SK-N-MC (cell line): ENCODE measurements around the gene TMUB1.
A peak's percentile ranks its signal among the peaks of the same experiment; 100 is the strongest.

Source experiments
- DNase-seq: peaks from one replicate; pipeline ENCODE4 v3.0.0-alpha.2; 2011; ENCODE audit warnings: low read depth, low spot score
- H3K27ac ChIP-seq: fragments of 200-600 bp; sonication (generic); 2 replicates; pipeline ENCODE4 v1.5.1; 2016; ENCODE audit warnings: mixed run types
- H3K36me3 ChIP-seq: fragments of 200-600 bp; sonication (generic); 2 replicates; pipeline ENCODE4 v1.6.1; 2017; ENCODE audit warnings: antibody characterized with exemption, low read length, mixed read lengths; ENCODE audit not compliant: insufficient read depth
- H3K4me3 ChIP-seq: fragments of 200-600 bp; sonication (generic); 2 replicates; pipeline ENCODE4 v1.5.1; 2016
- H3K9ac ChIP-seq: fragments of 200-600 bp; sonication (generic); 2 replicates; pipeline ENCODE4 v1.8.0; 2017; ENCODE audit warnings: mixed run types, mixed read lengths; ENCODE audit not compliant: insufficient read length
- H3K9me3 ChIP-seq: fragments of 200-600 bp; sonication (generic); 2 replicates; pipeline ENCODE4 v1.6.1; 2017; ENCODE audit warnings: low read depth, mild to moderate bottlenecking, antibody characterized with exemption, low read length, moderate library complexity, mixed read lengths
- EZH2 ChIP-seq: fragments of 200-600 bp; sonication (generic); IDR thresholded peaks from one replicate; pipeline ENCODE4 v1.6.1; 2017; ENCODE audit warnings: antibody characterized with exemption
- FOXP2 ChIP-seq: optimal IDR thresholded peaks from 2 replicates; pipeline ENCODE3; 2011; ENCODE audit warnings: mild to moderate bottlenecking, moderate library complexity; ENCODE audit not compliant: insufficient read depth; ENCODE audit errors: extremely low read length, control extremely low read depth
- POLR2AphosphoS5 ChIP-seq: IDR thresholded peaks from 2 replicates; pipeline ENCODE4 v1.6.1; 2012; ENCODE audit warnings: mild to moderate bottlenecking, low read depth, low read length, borderline replicate concordance

The TMUB1 gene

DNA sequence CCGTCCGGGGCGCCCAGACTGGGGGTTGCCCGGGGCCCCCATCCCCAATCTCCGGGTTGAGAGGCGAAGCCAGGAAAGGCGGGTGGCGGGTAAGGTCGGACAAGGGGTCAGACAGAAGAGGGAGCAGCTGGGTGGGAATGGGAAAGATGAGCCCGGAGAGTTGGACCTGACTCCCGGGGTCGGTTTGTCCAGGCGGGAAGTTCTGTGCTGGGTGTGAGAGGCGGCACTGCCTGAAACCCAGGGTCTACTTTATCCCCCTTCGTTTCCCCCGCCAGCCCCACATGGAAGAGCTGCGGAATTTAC, 23.2 kb downstream of the TMUB1 start:
- peaks cover 13% of the 10 kb centered on the region; the same call in 1 of the 2 replicates for H3K36me3 ChIP-seq
- H3K9ac ChIP-seq: peak overlapping the region; percentile 73
- H3K4me3 ChIP-seq: peak overlapping the region; percentile 94
- no peak for DNase-seq
- no peaks in the 10 kb centered on the region for H3K9me3 ChIP-seq
- TF ChIP-seq EZH2 (no peak), FOXP2 (no peak), POLR2AphosphoS5 (no peak)
- no peak overlapping the region for H3K27ac ChIP-seq

DNA sequence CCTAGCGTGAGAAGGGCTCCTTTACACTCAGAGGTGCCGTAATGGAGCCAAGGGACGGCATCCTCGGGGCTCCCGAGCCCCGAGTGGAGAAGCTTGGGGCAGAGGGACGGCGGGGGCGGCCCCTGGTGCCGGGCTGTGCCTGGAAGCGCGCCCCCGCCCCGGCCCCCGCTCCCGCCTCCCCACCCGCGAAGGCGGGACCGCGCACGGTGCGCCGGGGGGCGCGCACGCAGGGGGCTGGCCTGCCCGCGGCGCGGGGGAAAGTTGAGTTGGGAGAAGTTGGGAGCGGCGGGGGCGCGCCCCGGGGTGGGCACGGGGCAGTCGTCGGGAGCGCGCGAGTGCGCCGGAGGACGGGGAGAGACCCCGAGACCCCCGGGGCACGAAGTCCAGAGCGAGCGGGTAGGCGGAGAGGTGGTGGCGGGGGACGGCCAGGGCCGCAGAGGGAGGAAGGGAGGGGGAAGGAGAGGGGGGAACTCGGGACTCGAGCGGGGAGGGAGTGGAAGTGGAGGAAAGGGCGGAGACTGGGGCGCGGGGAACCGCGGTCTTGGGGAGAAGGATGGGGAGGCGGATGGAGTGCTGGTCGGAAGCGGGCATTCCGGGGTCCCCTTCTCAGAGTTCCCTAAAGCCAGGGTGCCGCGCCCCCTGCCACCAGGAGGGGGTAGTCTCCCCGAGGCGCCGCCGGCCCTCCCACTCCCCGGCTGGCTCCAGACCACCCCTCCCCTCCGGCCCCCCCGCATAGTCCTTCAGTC, 23.8 kb downstream of the TMUB1 start, which contains the start of gene SLC4A2:
SLC4A2 (plus strand) TSS at position 223 of the 746 bp plus-strand sequence. CDS start 2,399 bp downstream, outside the sequence.
- peak within 1 kb of the TSS; percentile 73 for H3K9ac ChIP-seq
- H3K4me3 ChIP-seq: peak within 1 kb of the TSS; percentile 94
- H3K9me3 ChIP-seq: no peaks in the 10 kb centered on the region
- DNase-seq: no peak
- peaks cover 8% of the 10 kb centered on the region; the same call in 1 of the 2 replicates for H3K36me3 ChIP-seq
- H3K27ac ChIP-seq: peak within 1 kb of the TSS; percentile 89
- TF ChIP-seq FOXP2 (no peak), POLR2AphosphoS5 (peak; percentile 29; the same call in 1 of the 2 replicates)

DNA sequence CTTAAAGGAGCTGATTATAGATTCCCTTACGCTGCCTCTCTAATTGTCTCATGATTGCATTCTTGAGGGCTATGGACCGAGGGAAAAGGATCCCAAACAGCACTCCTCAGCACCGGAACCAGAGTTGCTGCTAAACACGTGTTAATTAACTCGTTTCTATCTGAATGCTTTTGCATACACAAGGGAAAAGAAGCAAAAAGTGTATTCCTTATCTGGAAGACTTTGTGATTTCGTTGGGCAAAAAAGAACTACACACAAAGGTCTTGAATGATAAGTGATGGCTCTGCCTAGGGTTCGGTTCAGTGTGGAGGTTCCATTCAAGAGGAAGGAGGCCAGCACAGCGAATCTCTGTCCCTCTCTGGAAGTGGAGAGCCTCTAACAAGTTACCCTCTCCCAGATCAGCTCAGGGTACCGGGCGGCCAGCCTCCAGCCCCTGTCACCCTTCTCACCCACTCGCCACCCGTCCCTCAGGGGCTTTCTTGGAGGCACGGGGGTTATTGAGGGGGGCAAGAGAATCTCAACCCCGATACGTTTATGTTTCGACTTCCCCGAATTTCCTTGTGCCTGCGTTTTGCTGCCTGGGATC, 24.4 kb downstream of the TMUB1 start:
- no peak for TF ChIP-seq EZH2
- no peak for TF ChIP-seq FOXP2
- TF ChIP-seq POLR2AphosphoS5: 0 out of 2 replicates have a peak, but pooled peaks have one; percentile 43
- Histone ChIP-seq H3K9ac (peak overlapping the region; percentile 73), H3K4me3 (peak overlapping the region; percentile 94), H3K27ac (peak overlapping the region; percentile 89), H3K36me3 (peaks cover 5% of the 10 kb centered on the region; the same call in 1 of the 2 replicates), H3K9me3 (no peaks in the 10 kb centered on the region)
- no peak for DNase-seq

DNA sequence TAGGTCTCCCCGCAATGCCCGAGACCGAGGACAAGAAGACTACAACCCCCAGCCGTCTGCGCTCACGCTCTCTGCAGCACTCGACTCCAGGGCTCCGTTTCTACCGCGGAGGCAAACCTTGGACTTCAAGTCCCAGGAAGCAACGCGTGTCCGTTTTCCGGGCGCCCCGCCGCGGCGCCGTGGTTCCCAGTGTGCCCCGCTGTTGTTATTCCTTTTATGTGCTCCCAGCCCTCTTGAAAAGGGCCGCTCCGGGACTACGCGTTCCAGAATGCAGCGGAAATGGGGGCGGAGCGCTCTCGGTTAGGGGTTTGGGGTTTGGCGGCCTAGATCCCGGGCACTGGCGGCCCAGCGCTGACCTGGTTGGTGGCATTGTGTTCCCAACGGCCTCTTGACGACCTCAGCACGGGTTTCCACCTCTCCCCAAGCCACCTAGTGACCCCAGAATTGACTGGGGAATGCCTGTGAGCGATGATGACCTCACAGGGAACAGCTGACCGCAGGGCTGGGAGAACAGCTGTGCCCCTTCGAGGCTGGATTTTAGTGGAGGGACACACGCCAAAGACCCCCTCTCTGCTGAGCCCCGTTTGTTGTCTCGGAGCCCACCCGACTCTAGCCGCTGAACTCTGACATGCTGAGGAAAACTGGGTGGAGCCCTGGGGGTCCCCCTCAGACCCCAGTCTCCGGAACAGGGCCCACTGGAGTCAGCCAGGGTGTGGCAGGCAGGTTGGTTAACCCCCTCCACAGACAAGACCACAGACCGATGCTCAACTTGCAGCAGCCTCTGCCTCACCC, 25.1 kb downstream of the TMUB1 start:
- Histone ChIP-seq H3K9me3 (no peaks in the 10 kb centered on the region), H3K36me3 (peaks cover 5% of the 10 kb centered on the region; the same call in 1 of the 2 replicates), H3K27ac (peak overlapping the region; percentile 89), H3K9ac (peak overlapping the region; percentile 73), H3K4me3 (peak overlapping the region; percentile 94)
- TF ChIP-seq EZH2: no peak
- TF ChIP-seq POLR2AphosphoS5: peak; percentile 54
- peak; percentile 83 for TF ChIP-seq FOXP2
- DNase-seq: peak; percentile 98

DNA sequence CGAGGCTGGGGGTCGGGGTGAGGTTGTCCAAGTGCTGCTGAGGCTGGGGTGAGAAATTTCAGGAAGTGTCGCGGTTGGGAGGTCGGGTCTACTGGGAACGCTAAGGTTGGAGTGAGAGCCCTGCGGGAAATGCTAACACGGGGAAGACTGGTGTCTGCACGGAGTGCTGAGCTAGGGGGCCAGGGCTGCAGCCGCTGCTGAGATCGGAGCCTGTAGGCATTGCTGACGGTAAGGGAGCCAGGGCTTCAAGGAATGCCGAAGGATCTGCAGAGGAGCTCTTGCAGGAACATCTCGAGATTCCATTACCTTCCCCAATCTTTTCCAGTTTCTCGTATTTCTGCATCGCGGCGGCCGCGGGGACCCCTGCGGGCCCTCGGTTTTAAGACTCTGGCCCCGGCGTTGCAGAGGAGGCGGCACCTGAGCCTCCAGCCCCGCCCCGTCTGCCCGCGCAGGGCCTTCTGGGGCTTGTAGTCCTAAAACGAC, 25.7 kb downstream of the TMUB1 start, which contains the start of gene CDK5:
CDK5 (minus strand) TSS at position 392 of the 483 bp plus-strand sequence; CDS start at position 343, 49 bp downstream.
- Histone ChIP-seq H3K36me3 (peaks cover 2% of the 10 kb centered on the region; the same call in 1 of the 2 replicates), H3K27ac (peak within 1 kb of the TSS; percentile 89), H3K9me3 (no peaks in the 10 kb centered on the region), H3K9ac (peak within 1 kb of the TSS; percentile 73), H3K4me3 (peak within 1 kb of the TSS; percentile 94)
- TF ChIP-seq EZH2: no peak
- no peak for TF ChIP-seq FOXP2
- no peak for TF ChIP-seq POLR2AphosphoS5
- DNase-seq: no peak

DNA sequence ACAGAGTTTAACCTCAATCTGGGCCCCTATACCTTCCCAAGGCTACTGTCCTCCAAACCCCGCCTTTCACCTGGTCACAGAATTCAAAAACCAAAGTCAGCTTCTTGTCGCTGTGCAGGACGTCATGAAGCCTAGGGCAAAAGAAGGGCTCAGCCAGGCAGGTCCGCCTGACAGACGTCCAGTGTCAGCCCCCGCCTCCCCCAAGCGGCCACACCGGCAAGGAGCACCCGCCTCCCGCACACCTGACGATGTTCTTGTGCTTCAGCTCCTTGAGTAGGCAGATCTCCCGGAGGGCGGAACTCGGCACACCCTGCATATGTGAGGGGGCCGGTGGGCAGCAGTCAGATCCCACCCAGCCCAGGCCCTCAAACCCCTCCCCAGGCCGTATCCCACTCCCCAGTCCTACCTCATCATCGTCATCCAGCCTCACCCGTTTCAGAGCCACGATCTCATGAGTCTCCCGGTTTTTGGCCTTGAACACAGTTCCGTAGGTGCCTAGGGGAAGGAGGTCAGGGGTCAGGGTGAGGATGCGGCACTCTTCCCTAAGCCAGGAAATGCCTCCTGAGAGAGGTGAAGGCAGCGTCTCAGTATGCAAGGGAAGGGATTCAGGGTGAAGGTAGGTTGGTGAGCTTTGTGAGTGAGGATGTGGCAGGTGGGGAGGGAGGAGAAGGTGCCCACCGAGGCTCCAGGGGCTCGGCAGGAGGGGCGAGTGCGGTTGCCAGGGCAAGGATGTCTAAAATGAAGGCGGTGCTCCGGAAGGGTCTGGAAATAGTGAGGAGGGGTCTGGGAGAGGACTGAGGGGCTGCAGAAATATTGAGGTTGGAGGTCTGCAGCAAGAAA, 26.4 kb downstream of the TMUB1 start:
- no peak overlapping the region for H3K27ac ChIP-seq
- DNase-seq: no peak

DNA sequence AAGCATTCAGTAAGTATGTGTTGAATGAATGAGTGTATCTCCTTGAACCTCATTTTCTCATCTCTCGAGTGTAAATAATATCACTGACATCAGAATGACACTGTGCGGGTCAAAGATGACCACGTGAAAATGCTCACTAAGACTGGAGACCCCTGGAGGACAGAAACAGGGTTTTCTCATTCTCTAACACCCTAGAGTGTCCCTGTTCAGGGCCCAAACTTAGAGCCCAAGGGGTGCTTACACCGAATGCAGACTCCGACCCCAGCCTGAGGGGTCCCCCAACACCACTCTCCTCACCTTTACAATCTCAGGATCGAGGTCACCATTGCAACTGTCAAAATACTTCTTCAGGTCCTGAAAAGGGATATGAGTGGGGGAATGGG, 27.0 kb downstream of the TMUB1 start:
- no peak for TF ChIP-seq FOXP2
- no peak for TF ChIP-seq EZH2
- no peak for TF ChIP-seq POLR2AphosphoS5
- H3K36me3 ChIP-seq: no peaks in the 10 kb centered on the region
- H3K9me3 ChIP-seq: no peaks in the 10 kb centered on the region
- H3K27ac ChIP-seq: no peak overlapping the region
- DNase-seq: no peak
- no peak overlapping the region for H3K4me3 ChIP-seq
- no peak overlapping the region for H3K9ac ChIP-seq

More for the DNA sequence above, 26.4 kb downstream of the TMUB1 start:
- H3K36me3 ChIP-seq: no peaks in the 10 kb centered on the region; the same call in 1 of the 2 replicates
- TF ChIP-seq FOXP2: no peak
- TF ChIP-seq POLR2AphosphoS5: no peak
- no peak for TF ChIP-seq EZH2
- H3K4me3 ChIP-seq: peak overlapping the region; percentile 88
- peak overlapping the region; percentile 59 for H3K9ac ChIP-seq
- H3K9me3 ChIP-seq: no peaks in the 10 kb centered on the region

DNA sequence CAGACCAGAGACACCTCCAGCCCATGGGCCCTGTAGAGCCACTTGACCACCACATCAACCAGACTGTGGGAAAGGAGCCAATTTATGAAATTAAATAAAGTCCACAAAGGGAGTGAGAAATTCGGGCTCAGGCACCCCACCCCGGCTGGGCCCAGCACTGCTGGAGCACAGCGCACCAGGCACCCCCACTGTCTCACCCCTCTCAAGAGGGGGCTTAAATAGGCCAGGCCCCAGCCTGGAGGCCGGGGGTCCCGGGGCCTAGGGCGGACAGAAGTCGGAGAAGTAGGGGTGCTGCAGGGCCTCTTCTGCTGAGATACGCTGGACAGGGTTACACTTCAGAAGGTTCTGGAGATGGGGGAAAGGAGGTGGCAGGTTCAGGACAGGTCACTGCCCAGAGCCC, 29.5 kb downstream of the TMUB1 start:
- Histone ChIP-seq H3K36me3 (no peaks in the 10 kb centered on the region), H3K9ac (no peak overlapping the region), H3K27ac (no peak overlapping the region), H3K9me3 (no peaks in the 10 kb centered on the region), H3K4me3 (no peak overlapping the region)
- DNase-seq: no peak
- TF ChIP-seq EZH2 (no peak), FOXP2 (no peak), POLR2AphosphoS5 (no peak)
